ENCODE measurements around the gene TBC1D10A.

The TBC1D10A gene

GRCh38 chr22:30272781-30273601 lies 53.8 kb downstream of the TBC1D10A start:
- DNase-seq (ENCODE audit: insufficient read length, low spot score) = no peak
- no peak for TF ChIP-seq CTCF (IDR thresholded peaks at IDR 0.05; ENCODE audit: insufficient read depth, missing control alignments)
- no peak for FAIRE-seq

- no peak for DNase-seq (ENCODE audit: insufficient read length, low spot score)
- TF ChIP-seq CTCF (IDR thresholded peaks at IDR 0.05; ENCODE audit: insufficient read depth, missing control alignments) = no peak
- no peak for FAIRE-seq
Observed at GRCh38 chr22:30270832-30271231, 55.9 kb downstream of the TBC1D10A start.

GRCh38 chr22:30268331-30268730 lies 58.4 kb downstream of the TBC1D10A start:
- no peak for TF ChIP-seq CTCF (IDR thresholded peaks at IDR 0.05; ENCODE audit: insufficient read depth, missing control alignments)
- DNase-seq (ENCODE audit: insufficient read length, low spot score) (no peak), FAIRE-seq (no peak)

GRCh38 chr22:30267382-30268302 lies 59.1 kb downstream of the TBC1D10A start:
- DNase-seq (ENCODE audit: insufficient read length, low spot score) (no peak), FAIRE-seq (no peak)
- TF ChIP-seq CTCF (IDR thresholded peaks at IDR 0.05; ENCODE audit: insufficient read depth, missing control alignments) = no peak

GRCh38 chr22:30266445-30267381 lies 60.0 kb downstream of the TBC1D10A start, which contains the start of gene OSM:
Gene OSM, minus strand, starts transcription at chr22:30266851. Its CDS starts 52 bp downstream, at chr22:30266799.
- FAIRE-seq (no peak), DNase-seq (ENCODE audit: insufficient read length, low spot score) (no peak)
- no peak for TF ChIP-seq CTCF (IDR thresholded peaks at IDR 0.05; ENCODE audit: insufficient read depth, missing control alignments)

GRCh38 chr22:30265823-30266444 lies 60.8 kb downstream of the TBC1D10A start:
- no peak for TF ChIP-seq CTCF (IDR thresholded peaks at IDR 0.05; ENCODE audit: insufficient read depth, missing control alignments)
- FAIRE-seq = no peak
- DNase-seq (ENCODE audit: insufficient read length, low spot score) = no peak

All from D721Med (cell line).